ENCODE measurements around the gene NEDD9. TPM values are rescaled to one million over a fixed set of nuclear protein-coding genes. Genes with fewer than 3 reads are reported as not detected.

Gene NEDD9
- total RNA-seq, 1 experiment from 2014 or later, result 0.28 TPM

- in situ Hi-C loops (cut with HindIII; ENCODE audit: low pct_unique_long_range_greater_than_20kb, low sequenced_read_pairs), result no loop called here
- Histone ChIP-seq H3K4me1 (ENCODE audit: control insufficient read depth, insufficient read depth, low read length) (0 out of 2 replicates have a peak, but pooled peaks cover 3% of the 10 kb centered on the region), H3K27me3 (ENCODE audit: control insufficient read depth, insufficient read depth, low read length) (no peaks in the 10 kb centered on the region), H3K9me3 (ENCODE audit: control insufficient read depth, insufficient read depth, low read depth, low read length) (no peaks in the 10 kb centered on the region), H3K36me3 (ENCODE audit: control insufficient read depth, insufficient read depth, low read length) (no peaks in the 10 kb centered on the region), H3K27ac (ENCODE audit: low read length) (no peak overlapping the region), H3K4me3 (ENCODE audit: low read depth in 2 of 2, low read length in 2 of 2) (no peak overlapping the region)
- DNase-seq (ENCODE audit: low read depth, low spot score), result no peak
- ATAC-seq, result no peak
- intact Hi-C loops (cut with micrococcal nuclease; ENCODE audit: unreplicated experiment), result no loop called here
- TF ChIP-seq POLR2AphosphoS5 (IDR thresholded peaks at IDR 0.05; ENCODE audit: low read depth, low read length), result no peak
- no peak for TF ChIP-seq CTCF (IDR thresholded peaks at IDR 0.05)
- no peak for TF ChIP-seq SIN3A (IDR thresholded peaks at IDR 0.05; ENCODE audit: borderline replicate concordance, insufficient read depth, low read depth, low read length)
- TF ChIP-seq TCF7L2 (IDR thresholded peaks at IDR 0.05; ENCODE audit: low read depth, low read length), result no peak
- no peak for TF ChIP-seq REST (IDR thresholded peaks at IDR 0.05; ENCODE audit: insufficient read depth in 1 of 2, low read depth in 2 of 2, low read length in 1 of 2)
- BruUV-seq (replicated peaks), result no TSS peak
- CTCF ChIA-PET, result no interaction called here
- POLR2A ChIA-PET, result no interaction called here
Measured at GRCh38 chr6:11146117-11146826, 86.2 kb downstream of the NEDD9 start.

GRCh38 chr6:11144393-11144851 is 88.0 kb downstream of the NEDD9 start:
- ChIA-PET POLR2A (interaction anchor here (0.6 kb wide), 1 partner anchor 357 kb away, joined by 3 read pairs; no protein-coding TSS in a partner anchor), CTCF (interaction anchor here (0.7 to 1.5 kb wide), 4 partner anchors 13 to 431 kb away, joined by 3 to 7 read pairs (median 4); no protein-coding TSS in a partner anchor)
- BruUV-seq (replicated peaks), result no TSS peak
- no peaks in the 10 kb centered on the region for H3K36me3 ChIP-seq (ENCODE audit: control insufficient read depth, insufficient read depth, low read length)
- intact Hi-C loops (cut with micrococcal nuclease; ENCODE audit: unreplicated experiment) (loop anchor here (1.0 to 5.0 kb wide), 2 partner anchors 352 to 433 kb away; no protein-coding TSS in a partner anchor), in situ Hi-C loops (cut with HindIII; ENCODE audit: low pct_unique_long_range_greater_than_20kb, low sequenced_read_pairs) (no loop called here)
- no peaks in the 10 kb centered on the region for H3K27me3 ChIP-seq (ENCODE audit: control insufficient read depth, insufficient read depth, low read length)
- TF ChIP-seq REST (IDR thresholded peaks at IDR 0.05; ENCODE audit: insufficient read depth in 1 of 2, low read depth in 2 of 2, low read length in 1 of 2) (no peak), CTCF (IDR thresholded peaks at IDR 0.05) (peak; percentile 91)
- peak; percentile 54 for DNase-seq (ENCODE audit: low read depth, low spot score)
- H3K4me1 ChIP-seq (ENCODE audit: control insufficient read depth, insufficient read depth, low read length), result 0 out of 2 replicates have a peak, but pooled peaks cover 3% of the 10 kb centered on the region
- no peak overlapping the region for H3K27ac ChIP-seq (ENCODE audit: low read length)
- peak; percentile 92 for ATAC-seq
- H3K4me3 ChIP-seq (ENCODE audit: low read depth in 2 of 2, low read length in 2 of 2), result no peak overlapping the region
- no peaks in the 10 kb centered on the region for H3K9me3 ChIP-seq (ENCODE audit: control insufficient read depth, insufficient read depth, low read depth, low read length)
